ENCODE results near the gene LKAAEAR1. TPM values are rescaled to one million over a fixed set of nuclear protein-coding genes. Genes with fewer than 3 reads are reported as not detected.
"Not testable (repeated sequence)": the region's sequence is repeated elsewhere in the genome, so short reads cannot be mapped to it uniquely, and the experiment has no call there.

Gene LKAAEAR1
- total and polyA plus RNA-seq, 12 donors: 0.12 TPM; not detected in 11

GRCh38 chr20:64119301-64119680, 35.1 kb upstream of the LKAAEAR1 start:
- ATAC-seq: no peak
- 60 to 64% methylated on average over 8 of the region's 8 CpGs for WGBS, 2 donors
- no peak for DNase-seq
- Histone ChIP-seq H3K4me1 (peaks cover 0 to 10% (median 0%) of the 10 kb centered on the region in 9 donors), H3K27ac (no peak overlapping the region), H3K9me3 (no peaks in the 10 kb centered on the region), H3K36me3 (no peaks in the 10 kb centered on the region), H3K4me3 (no peak overlapping the region), H3K27me3 (peaks cover 0 to 26% (median 22%) of the 10 kb centered on the region in 7 donors)
- intact Hi-C loops (cut with DNase I): loop anchor here in 2 of 10 donors (5.0 kb wide), 1 partner anchor 37 kb away; the partner anchor contains the start of genes LKAAEAR1 (in 2 of the 2) and OPRL1 (in 2 of the 2)
- no peak for TF ChIP-seq CTCF (IDR thresholded peaks at IDR 0.05)

GRCh38 chr20:64117432-64117777, 33.2 kb upstream of the LKAAEAR1 start:
- 73 to 79% methylated on average over 3 to 4 of the region's 6 CpGs for WGBS, 2 donors
- H3K4me3 ChIP-seq, H3K36me3 ChIP-seq, ATAC-seq, DNase-seq, H3K27ac ChIP-seq, H3K9me3 ChIP-seq: not testable (repeated sequence)
- peaks cover 0 to 10% (median 0%) of the 10 kb centered on the region in 9 donors for H3K4me1 ChIP-seq
- intact Hi-C loops (cut with DNase I): loop anchor here in 2 of 10 donors (5.0 kb wide), 1 partner anchor 35 kb away; the partner anchor contains the start of genes LKAAEAR1 (in 2 of the 2) and OPRL1 (in 2 of the 2)
- H3K27me3 ChIP-seq: peaks cover 0 to 20% (median 18%) of the 10 kb centered on the region in 7 donors

DNA sequence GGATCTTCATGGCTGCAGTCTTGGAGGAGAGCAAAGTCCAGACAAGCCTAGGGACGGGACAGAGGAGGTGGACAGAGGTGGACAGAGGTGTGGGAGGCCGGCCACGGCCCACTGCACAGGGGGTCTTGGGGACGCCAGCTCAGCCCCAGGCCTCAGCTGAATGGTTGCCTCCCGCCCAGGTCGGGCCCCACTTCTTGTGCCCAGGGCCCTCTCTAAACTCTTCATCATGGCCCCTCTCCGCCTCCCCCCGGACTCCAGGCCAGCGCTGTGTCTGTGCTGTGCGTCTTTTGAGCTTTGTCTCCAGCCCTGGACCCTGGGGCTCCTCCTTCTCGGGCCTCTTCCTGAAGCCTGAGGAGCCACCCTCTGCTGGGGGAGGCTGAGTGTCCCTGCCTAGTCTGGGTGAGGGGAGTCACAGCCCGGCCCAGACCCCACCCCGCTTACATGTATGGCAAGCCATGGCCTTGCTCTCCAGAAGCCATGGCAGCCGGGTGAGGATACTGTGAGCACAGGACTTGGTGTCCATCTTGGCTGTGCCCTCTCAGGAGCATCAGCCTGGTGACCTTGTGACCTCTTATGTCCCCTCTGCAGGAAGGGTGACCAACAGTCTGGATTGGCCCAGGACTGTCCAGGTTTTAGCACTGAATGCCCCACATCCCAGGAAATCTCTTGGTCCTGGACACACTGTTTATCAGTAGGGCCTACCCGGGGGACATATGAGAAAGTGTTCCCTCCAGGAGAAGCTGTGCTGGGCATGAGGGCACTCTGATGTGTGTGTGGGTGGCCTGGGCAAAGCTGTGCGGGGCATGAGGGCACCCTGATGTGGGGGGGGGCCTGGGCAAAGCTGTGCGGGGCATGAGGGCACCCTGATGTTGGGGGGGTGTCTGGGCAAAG, 32.6 kb upstream of the LKAAEAR1 start:
- H3K4me1 ChIP-seq: peaks cover 0 to 10% (median 0%) of the 10 kb centered on the region in 9 donors
- no peak for DNase-seq
- H3K9me3 ChIP-seq: no peaks in the 10 kb centered on the region
- TF ChIP-seq CTCF (IDR thresholded peaks at IDR 0.05): no peak
- no peak overlapping the region for H3K4me3 ChIP-seq
- H3K27ac ChIP-seq: no peak overlapping the region
- 85 to 86% methylated on average over 17 of the region's 17 CpGs for WGBS, 2 donors
- H3K27me3 ChIP-seq: peaks cover 0 to 15% (median 12%) of the 10 kb centered on the region in 7 donors
- H3K36me3 ChIP-seq: no peaks in the 10 kb centered on the region
- intact Hi-C loops (cut with DNase I): loop anchor here in 2 of 10 donors (5.0 kb wide), 1 partner anchor 34 kb away; the partner anchor contains the start of genes LKAAEAR1 (in 2 of the 2) and OPRL1 (in 2 of the 2)
- ATAC-seq: no peak

DNA sequence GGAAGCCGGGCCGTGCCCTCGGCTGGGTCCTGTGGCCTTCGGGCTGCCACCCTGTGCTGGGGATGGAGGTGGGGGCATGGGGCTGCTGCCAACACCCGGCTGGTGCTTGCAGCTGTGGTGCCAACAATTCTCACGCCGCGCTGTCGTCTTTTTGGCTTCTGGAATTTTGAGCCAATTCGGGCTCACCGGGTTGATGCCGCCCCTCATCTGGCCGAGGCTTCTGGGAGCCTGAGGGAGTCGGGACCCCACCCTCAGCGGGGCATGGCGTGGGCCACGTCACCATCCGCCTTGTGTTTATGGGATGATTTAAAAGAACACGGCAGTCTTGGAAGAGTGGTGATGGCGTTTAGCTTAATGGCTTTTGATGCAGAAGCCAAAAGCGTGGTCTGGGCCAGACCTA, 31.8 kb upstream of the LKAAEAR1 start:
- DNase-seq (no peak), ATAC-seq (no peak)
- no peaks in the 10 kb centered on the region for H3K9me3 ChIP-seq
- no peak overlapping the region for H3K4me3 ChIP-seq
- peaks cover 0 to 10% (median 0%) of the 10 kb centered on the region in 9 donors for H3K4me1 ChIP-seq
- WGBS, 2 donors: 84 to 86% methylated on average over 21 of the region's 21 CpGs
- H3K36me3 ChIP-seq: no peaks in the 10 kb centered on the region
- intact Hi-C loops (cut with DNase I): loop anchor here in 2 of 10 donors (5.0 kb wide), 1 partner anchor 34 kb away; the partner anchor contains the start of genes LKAAEAR1 (in 2 of the 2) and OPRL1 (in 2 of the 2)
- H3K27ac ChIP-seq: no peak overlapping the region
- TF ChIP-seq CTCF (IDR thresholded peaks at IDR 0.05): no peak
- peaks cover 0 to 7% (median 5%) of the 10 kb centered on the region in 7 donors for H3K27me3 ChIP-seq

Measured in heart right ventricle (tissue), 16 donors.